Neural cell (in vitro differentiated cells): Measurements from ENCODE around the gene PTPRN2. TPM values are rescaled to one million over a fixed set of nuclear protein-coding genes. Genes with fewer than 3 reads are reported as not detected.

Experiments used
- H2AFZ ChIP-seq: fragments of 200-600, 300-800 bp; sonication (generic), shearing (Covaris generic); 2 replicates; pipeline ENCODE4 v1.6.0; 2014; ENCODE audit warnings: low read depth, mild to moderate bottlenecking, antibody characterized with exemption, low read length, moderate library complexity
- H3F3A ChIP-seq: fragments of 200-600 bp; shearing (Covaris generic); 2 replicates; pipeline ENCODE4 v1.6.1; 2016; ENCODE audit warnings: mild to moderate bottlenecking, moderate library complexity, mixed read lengths, antibody characterized with exemption, low read length; ENCODE audit not compliant: insufficient read depth, poor library complexity, severe bottlenecking
- H3K27ac ChIP-seq: fragments of 200-600, 300-800 bp; sonication (generic), shearing (Covaris generic); 2 replicates; pipeline ENCODE4 v1.5.1; 2014; ENCODE audit warnings: mild to moderate bottlenecking, low read length, moderate library complexity
- H3K27me3 ChIP-seq: fragments of 300-800, 200-600 bp; sonication (generic), shearing (Covaris generic); 2 replicates; pipeline ENCODE4 v1.6.0; 2014; ENCODE audit warnings: mild to moderate bottlenecking, low read depth, low read length, moderate library complexity; ENCODE audit not compliant: insufficient read depth
- H3K36me3 ChIP-seq: fragments of 300-800, 200-600 bp; sonication (generic), shearing (Covaris generic); 2 replicates; pipeline ENCODE4 v1.5.1; 2014; ENCODE audit warnings: mild to moderate bottlenecking, antibody characterized with exemption, low read length, moderate library complexity; ENCODE audit not compliant: insufficient read depth
- H3K4me2 ChIP-seq: fragments of 300-800, 200-600 bp; sonication (generic), shearing (Covaris generic); 2 replicates; pipeline ENCODE4 v1.6.0; 2014; ENCODE audit warnings: mild to moderate bottlenecking, low read length
- H3K4me3 ChIP-seq: fragments of 300-800, 200-600 bp; sonication (generic), shearing (Covaris generic); 2 replicates; pipeline ENCODE4 v1.5.1; 2014; ENCODE audit warnings: mild to moderate bottlenecking, low read length, moderate library complexity
- H3K79me2 ChIP-seq: fragments of 200-600 bp; shearing (Covaris generic); replicated peaks from 2 replicates; pipeline ENCODE4 v1.6.0; 2014; ENCODE audit warnings: mild to moderate bottlenecking, low read length, moderate library complexity; ENCODE audit not compliant: insufficient read depth
- H3K9ac ChIP-seq: fragments of 300-800, 200-600 bp; sonication (generic), shearing (Covaris generic); 2 replicates; pipeline ENCODE4 v1.6.1; 2016; ENCODE audit warnings: mild to moderate bottlenecking, low read length, mixed read lengths
- H3K9me2 ChIP-seq: fragments of 200-600 bp; shearing (Covaris generic); 2 replicates; pipeline ENCODE4 v1.6.1; 2016; ENCODE audit warnings: mild to moderate bottlenecking, low read length, mixed read lengths; ENCODE audit not compliant: insufficient read depth
- H3K9me3 ChIP-seq: fragments of 200-600, 300-800 bp; sonication (generic), shearing (Covaris generic); 2 replicates; pipeline ENCODE4 v1.6.1; 2016; ENCODE audit warnings: mild to moderate bottlenecking, mixed run types, low read length, moderate library complexity, mixed read lengths
- H4K20me1 ChIP-seq: fragments of 200-600 bp; shearing (Covaris generic); 2 replicates; pipeline ENCODE4 v1.6.1; 2016; ENCODE audit warnings: mild to moderate bottlenecking, mixed run types; ENCODE audit not compliant: insufficient read depth
- EP300 ChIP-seq: fragments of 450-650 bp; conservative IDR thresholded peaks from 2 replicates; pipeline ENCODE4 v1.6.1; 2014; ENCODE audit warnings: antibody characterized with exemption, mild to moderate bottlenecking, moderate library complexity; ENCODE audit not compliant: poor library complexity, severe bottlenecking
- EZH2 ChIP-seq: fragments of 200-600, 300-800 bp; shearing (Covaris generic), sonication (generic); IDR thresholded peaks from 2 replicates; pipeline ENCODE4 v1.6.1; 2014; ENCODE audit warnings: antibody characterized with exemption, low read length, borderline replicate concordance, mild to moderate bottlenecking; ENCODE audit not compliant: insufficient read depth, poor library complexity, severe bottlenecking
- MXI1 ChIP-seq: fragments of 450-650 bp; conservative IDR thresholded peaks from 2 replicates; pipeline ENCODE4 v1.6.1; 2014; ENCODE audit warnings: antibody characterized with exemption, mild to moderate bottlenecking; ENCODE audit not compliant: poor library complexity, severe bottlenecking
- POLR2AphosphoS5 ChIP-seq: IDR thresholded peaks from 2 replicates; pipeline ENCODE4 v1.6.1; 2012
- RAD21 ChIP-seq: fragments of 450-650 bp; conservative IDR thresholded peaks from 2 replicates; pipeline ENCODE4 v1.6.1; 2014; ENCODE audit warnings: antibody characterized with exemption, mild to moderate bottlenecking, moderate library complexity
- SMC3 ChIP-seq: fragments of 450-650 bp; conservative IDR thresholded peaks from 2 replicates; pipeline ENCODE4 v1.6.1; 2014; ENCODE audit warnings: antibody characterized with exemption, mild to moderate bottlenecking, moderate library complexity; ENCODE audit not compliant: poor library complexity
- TAF1 ChIP-seq: IDR thresholded peaks from 2 replicates; pipeline ENCODE4 v1.6.1; 2012; ENCODE audit warnings: low read depth
- polyA plus RNA-seq: library from polyadenylated mRNA; depleted of rRNA; stranded (reverse); fragments of >200 nt; gene quantifications from 2 replicates; pipeline ENCODE4 v1.2.3, GENCODE V29; 2014
- TF ChIP-seq, protein P1 (sequence below): fragments of 450-650 bp; IDR thresholded peaks from 2 replicates; pipeline ENCODE4 v1.5.1; 2014; ENCODE audit warnings: antibody characterized with exemption, mild to moderate bottlenecking, moderate library complexity; ENCODE audit not compliant: poor library complexity, severe bottlenecking
- TF ChIP-seq, protein P2 (sequence below): IDR thresholded peaks from 2 replicates; pipeline ENCODE4 v1.6.1; 2012; ENCODE audit warnings: borderline replicate concordance

The PTPRN2 gene
- polyA plus RNA-seq, 1 donor from 2014 or later, result 31.0 TPM

DNA sequence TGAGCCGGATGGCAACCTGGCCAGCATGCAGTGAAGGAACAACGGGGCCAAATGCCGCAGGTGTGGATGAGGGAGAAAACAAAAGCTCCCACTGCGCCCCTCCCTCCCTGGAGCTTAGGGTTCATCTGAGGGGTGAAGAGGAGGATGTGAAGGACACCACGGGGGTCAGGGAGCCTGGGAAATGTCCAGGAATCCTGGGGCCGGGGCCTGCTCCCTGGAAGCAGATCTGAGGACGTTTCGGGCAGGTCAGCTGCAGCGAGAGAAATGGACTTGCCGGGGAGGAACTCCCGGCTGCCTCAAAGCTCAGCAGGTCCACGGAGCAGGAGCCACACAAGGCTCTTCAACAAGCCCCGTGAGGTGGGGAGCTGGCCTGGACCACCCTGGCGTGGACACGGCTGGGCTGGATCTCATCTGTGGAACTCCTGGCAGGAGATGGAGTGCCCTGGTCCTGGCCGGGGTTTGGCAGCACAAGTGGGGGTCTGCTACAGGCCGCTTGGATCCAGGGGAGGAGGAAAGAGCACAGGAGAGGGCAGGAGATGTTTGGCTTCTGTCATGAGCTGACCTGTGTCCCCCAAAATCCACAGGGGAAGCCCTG, 585.0 kb downstream of the PTPRN2 start:
- Histone ChIP-seq H2AFZ (no peak overlapping the region), H3K36me3 (no peaks in the 10 kb centered on the region), H3K4me3 (no peak overlapping the region), H3K27ac (no peak overlapping the region), H3K9me3 (no peaks in the 10 kb centered on the region), H4K20me1 (no peaks in the 10 kb centered on the region), H3K79me2 (no peaks in the 10 kb centered on the region), H3K9ac (no peak overlapping the region), H3K27me3 (no peaks in the 10 kb centered on the region), H3F3A (no peaks in the 10 kb centered on the region), H3K4me2 (no peak overlapping the region), H3K9me2 (no peaks in the 10 kb centered on the region)
- TF ChIP-seq, protein P1, sequence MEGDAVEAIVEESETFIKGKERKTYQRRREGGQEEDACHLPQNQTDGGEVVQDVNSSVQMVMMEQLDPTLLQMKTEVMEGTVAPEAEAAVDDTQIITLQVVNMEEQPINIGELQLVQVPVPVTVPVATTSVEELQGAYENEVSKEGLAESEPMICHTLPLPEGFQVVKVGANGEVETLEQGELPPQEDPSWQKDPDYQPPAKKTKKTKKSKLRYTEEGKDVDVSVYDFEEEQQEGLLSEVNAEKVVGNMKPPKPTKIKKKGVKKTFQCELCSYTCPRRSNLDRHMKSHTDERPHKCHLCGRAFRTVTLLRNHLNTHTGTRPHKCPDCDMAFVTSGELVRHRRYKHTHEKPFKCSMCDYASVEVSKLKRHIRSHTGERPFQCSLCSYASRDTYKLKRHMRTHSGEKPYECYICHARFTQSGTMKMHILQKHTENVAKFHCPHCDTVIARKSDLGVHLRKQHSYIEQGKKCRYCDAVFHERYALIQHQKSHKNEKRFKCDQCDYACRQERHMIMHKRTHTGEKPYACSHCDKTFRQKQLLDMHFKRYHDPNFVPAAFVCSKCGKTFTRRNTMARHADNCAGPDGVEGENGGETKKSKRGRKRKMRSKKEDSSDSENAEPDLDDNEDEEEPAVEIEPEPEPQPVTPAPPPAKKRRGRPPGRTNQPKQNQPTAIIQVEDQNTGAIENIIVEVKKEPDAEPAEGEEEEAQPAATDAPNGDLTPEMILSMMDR, result no peak
- TF ChIP-seq EZH2, result no peak
- TF ChIP-seq MXI1, result no peak
- TF ChIP-seq, protein P2, sequence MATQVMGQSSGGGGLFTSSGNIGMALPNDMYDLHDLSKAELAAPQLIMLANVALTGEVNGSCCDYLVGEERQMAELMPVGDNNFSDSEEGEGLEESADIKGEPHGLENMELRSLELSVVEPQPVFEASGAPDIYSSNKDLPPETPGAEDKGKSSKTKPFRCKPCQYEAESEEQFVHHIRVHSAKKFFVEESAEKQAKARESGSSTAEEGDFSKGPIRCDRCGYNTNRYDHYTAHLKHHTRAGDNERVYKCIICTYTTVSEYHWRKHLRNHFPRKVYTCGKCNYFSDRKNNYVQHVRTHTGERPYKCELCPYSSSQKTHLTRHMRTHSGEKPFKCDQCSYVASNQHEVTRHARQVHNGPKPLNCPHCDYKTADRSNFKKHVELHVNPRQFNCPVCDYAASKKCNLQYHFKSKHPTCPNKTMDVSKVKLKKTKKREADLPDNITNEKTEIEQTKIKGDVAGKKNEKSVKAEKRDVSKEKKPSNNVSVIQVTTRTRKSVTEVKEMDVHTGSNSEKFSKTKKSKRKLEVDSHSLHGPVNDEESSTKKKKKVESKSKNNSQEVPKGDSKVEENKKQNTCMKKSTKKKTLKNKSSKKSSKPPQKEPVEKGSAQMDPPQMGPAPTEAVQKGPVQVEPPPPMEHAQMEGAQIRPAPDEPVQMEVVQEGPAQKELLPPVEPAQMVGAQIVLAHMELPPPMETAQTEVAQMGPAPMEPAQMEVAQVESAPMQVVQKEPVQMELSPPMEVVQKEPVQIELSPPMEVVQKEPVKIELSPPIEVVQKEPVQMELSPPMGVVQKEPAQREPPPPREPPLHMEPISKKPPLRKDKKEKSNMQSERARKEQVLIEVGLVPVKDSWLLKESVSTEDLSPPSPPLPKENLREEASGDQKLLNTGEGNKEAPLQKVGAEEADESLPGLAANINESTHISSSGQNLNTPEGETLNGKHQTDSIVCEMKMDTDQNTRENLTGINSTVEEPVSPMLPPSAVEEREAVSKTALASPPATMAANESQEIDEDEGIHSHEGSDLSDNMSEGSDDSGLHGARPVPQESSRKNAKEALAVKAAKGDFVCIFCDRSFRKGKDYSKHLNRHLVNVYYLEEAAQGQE, result no peak
- no peak for TF ChIP-seq SMC3
- TF ChIP-seq RAD21, result no peak
- TF ChIP-seq POLR2AphosphoS5, result no peak
- no peak for TF ChIP-seq TAF1
- no peak for TF ChIP-seq EP300

DNA sequence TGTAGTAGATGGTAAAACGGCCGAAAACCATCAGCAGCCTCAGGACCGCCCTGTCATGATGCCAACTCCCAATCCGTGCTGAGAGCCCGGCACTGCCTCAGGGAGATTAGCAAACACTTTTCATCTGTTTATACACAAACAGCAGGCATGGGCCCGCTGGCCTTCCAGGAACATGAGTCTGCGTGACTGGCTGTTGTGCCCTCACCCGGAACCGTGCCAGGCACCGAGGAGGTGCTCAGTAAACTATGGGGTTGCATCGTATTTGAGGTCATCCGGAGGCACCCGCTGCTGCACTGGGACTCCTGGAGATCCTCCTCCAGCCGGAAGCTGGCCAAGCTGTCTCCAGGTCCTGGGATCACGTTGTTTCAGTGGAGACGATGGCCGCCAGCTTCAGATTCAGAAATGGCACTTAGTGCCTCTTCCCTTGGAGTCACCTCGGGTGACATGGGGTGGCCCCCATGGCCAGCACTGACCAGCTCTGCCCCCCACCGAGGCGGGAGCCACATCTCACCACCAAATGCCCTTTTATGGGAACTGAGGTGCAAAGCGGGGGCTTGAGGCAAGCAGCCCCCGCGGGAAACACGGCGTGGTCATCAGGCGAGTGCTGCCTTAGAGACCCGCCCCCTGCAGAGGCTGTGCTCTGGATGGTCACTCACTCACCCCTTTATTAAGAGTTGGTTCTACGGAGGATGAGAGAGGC, 585.9 kb downstream of the PTPRN2 start:
- H4K20me1 ChIP-seq, result no peaks in the 10 kb centered on the region
- no peaks in the 10 kb centered on the region for H3F3A ChIP-seq
- H3K79me2 ChIP-seq, result no peaks in the 10 kb centered on the region
- no peak overlapping the region for H3K27ac ChIP-seq
- TF ChIP-seq SMC3, result no peak
- H3K4me2 ChIP-seq, result no peak overlapping the region
- H3K9me2 ChIP-seq, result no peaks in the 10 kb centered on the region
- H3K9ac ChIP-seq, result no peak overlapping the region
- no peak overlapping the region for H2AFZ ChIP-seq
- H3K27me3 ChIP-seq, result no peaks in the 10 kb centered on the region
- no peaks in the 10 kb centered on the region for H3K36me3 ChIP-seq
- H3K9me3 ChIP-seq, result no peaks in the 10 kb centered on the region
- no peak overlapping the region for H3K4me3 ChIP-seq
